ENCODE results near the gene CACNB4.

DNA sequence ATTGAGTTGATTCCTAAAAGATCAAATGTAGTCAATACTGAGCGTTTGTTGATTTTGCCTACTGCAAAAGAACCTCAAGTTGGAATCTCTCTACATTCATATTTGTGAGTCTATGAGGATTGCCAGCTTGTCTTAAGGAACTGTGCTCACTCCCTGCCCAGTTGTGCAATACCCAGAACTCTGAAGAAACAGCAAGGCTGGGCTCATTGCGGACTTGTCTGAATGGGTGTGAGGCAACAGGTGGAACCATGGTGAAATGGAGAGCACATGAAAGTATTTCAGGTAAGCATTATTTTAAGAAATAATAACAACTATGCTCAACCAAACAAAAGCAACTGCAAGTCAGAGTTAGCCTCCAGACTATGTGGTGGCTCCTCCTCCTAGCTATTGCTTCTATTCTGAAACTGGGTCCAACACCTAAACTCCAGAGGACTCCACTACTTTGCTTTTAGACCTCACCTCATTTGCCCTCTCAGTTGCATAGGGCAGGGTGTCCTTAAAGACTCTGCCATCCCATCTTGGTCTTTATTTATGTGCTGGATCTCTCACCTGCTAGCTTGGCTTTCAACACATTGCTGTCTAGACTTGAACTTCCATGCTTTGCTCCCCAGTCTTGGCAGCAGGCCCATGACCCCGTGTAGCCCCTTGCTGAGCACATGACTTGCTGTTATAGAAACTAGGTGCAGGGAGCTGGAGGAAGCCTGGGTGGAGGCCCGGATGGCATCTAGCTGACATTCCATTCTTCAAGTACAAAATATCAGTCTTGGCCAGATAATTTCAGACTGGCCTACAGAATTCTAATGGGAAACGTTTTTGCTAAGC lies 175.8 kb downstream of the CACNB4 start:
- TF ChIP-seq, protein P1, sequence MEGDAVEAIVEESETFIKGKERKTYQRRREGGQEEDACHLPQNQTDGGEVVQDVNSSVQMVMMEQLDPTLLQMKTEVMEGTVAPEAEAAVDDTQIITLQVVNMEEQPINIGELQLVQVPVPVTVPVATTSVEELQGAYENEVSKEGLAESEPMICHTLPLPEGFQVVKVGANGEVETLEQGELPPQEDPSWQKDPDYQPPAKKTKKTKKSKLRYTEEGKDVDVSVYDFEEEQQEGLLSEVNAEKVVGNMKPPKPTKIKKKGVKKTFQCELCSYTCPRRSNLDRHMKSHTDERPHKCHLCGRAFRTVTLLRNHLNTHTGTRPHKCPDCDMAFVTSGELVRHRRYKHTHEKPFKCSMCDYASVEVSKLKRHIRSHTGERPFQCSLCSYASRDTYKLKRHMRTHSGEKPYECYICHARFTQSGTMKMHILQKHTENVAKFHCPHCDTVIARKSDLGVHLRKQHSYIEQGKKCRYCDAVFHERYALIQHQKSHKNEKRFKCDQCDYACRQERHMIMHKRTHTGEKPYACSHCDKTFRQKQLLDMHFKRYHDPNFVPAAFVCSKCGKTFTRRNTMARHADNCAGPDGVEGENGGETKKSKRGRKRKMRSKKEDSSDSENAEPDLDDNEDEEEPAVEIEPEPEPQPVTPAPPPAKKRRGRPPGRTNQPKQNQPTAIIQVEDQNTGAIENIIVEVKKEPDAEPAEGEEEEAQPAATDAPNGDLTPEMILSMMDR (IDR thresholded peaks at IDR 0.05 in 8 of 11, conservative IDR thresholded peaks at IDR 0.05 in 3 of 11) = no peak
- peak in 2 of 3 donors; percentile 36 to 45 for TF ChIP-seq POLR2AphosphoS5 (IDR thresholded peaks at IDR 0.05)
